Umbilical cord (tissue), 2 donors: ENCODE data around the gene DCAF10. TPM values are rescaled to one million over a fixed set of nuclear protein-coding genes. Genes with fewer than 3 reads are reported as not detected.
"Not testable (repeated sequence)": the region's sequence is repeated elsewhere in the genome, so short reads cannot be mapped to it uniquely, and the experiment has no call there.

Experiments used
- DNase-seq: peaks from one replicate; pipeline ENCODE4 v3.0.0-alpha.2; 2015; ENCODE audit warnings: low spot score
- total RNA-seq: library from RNA; depleted of rRNA; stranded (reverse); fragments of >200 nt; gene quantifications from one replicate; pipeline ENCODE4 v1.2.3, GENCODE V29; 2014; ENCODE audit warnings: low replicate concordance; ENCODE audit not compliant: insufficient read depth

The DCAF10 gene
- total RNA-seq, 1 donor from 2014 or later: 48.4 TPM

DNA sequence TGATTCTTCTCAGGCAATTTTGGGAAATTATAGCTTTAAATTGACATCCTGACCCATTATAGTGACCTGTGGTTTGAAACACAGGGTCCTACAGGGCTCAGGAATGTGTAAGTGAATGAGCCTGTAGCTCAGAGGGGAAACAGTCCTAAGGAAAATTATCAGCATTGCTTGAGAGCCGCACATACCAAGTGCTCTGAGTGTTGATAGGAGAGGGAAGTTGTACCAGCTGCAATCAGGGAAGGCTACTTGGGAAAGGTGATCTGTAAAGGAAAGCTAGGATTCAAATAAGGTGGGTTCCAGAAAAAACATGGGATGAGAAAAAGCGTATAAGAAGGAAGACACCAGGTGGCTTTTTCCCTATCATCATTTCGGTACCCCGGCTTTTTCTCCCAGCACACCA, 107.7 kb downstream of the DCAF10 start:
- no peak for DNase-seq

DNA sequence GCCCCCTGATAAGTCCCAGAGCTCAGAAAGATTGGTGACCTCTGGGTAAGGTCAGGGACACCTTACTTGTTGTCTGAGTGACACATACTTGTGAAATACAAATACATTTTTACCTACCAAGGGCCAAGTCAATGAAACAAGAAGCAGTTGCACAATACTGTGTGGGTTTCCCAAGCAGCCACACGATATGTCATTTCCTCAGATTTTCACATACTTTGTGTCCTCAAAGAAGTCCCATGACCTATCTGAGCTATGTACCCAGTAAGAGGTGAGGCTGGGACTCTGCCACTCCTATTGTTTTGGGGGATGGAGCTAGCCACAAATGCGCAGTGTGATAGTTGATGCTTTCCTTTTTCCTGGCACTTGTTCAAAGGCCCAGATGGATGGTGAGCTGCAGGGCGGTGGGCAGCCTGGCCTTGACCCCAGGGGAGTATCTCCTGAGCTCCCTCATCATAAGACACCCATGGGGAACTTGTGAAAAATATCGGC, 108.1 kb downstream of the DCAF10 start:
- no peak for DNase-seq

DNA sequence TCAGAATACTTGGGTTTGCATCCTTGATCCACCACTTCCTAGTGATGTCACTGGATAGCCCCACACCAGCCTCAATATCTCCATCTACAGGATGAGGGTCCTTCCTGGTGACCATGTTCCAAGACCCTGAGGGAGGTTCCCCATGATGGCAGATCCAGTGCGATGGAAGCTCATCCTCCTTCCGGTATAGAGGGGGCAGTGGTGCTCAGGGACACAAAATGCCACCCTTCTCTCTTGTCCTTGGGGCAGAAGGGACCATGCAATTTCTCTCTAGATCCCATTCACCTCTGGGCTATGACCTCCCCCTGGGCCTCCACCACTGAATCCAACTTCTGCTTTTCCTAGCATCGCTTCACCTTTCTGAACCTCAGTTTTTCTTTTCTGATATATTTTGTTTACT, 108.7 kb downstream of the DCAF10 start:
- no peak for DNase-seq

DNA sequence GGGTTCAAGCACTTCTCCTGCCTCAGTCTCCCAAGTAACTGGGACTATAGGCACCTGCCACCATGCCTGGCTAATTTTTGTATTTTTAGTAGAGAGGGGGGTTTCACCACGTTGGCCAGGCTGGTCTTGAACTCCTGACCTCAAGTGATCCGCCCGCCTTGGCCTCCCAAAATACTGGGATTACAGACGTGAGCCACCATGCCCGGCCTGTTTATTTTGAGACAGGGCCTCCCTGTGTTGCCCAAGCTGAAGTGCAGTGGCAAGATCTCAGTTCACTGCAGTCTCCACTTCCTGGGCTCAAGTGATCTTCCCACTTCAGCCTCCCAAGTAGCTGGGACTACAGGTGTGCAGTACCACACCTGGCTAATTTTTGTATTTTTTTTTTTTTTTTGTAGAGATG, 109.2 kb downstream of the DCAF10 start:
- not testable (repeated sequence) for DNase-seq

DNA sequence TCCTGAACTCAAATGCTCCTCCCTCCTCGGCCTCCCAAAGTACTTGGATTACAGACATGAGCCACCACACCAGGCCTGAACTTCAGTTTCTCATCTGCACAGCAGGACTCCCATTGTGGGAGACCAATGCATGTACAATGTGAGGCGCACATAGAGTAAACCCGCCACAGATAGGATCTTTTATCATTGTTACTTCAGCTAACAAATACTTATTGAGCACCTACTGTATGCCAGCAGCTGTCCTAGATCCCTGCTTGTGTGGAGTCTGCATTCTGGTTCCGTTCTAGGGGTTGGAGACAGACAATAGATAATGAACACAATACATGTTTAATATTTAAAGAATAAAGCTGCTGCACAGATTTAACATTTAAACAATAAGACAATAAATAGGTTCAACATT, 109.7 kb downstream of the DCAF10 start:
- no peak for DNase-seq

DNA sequence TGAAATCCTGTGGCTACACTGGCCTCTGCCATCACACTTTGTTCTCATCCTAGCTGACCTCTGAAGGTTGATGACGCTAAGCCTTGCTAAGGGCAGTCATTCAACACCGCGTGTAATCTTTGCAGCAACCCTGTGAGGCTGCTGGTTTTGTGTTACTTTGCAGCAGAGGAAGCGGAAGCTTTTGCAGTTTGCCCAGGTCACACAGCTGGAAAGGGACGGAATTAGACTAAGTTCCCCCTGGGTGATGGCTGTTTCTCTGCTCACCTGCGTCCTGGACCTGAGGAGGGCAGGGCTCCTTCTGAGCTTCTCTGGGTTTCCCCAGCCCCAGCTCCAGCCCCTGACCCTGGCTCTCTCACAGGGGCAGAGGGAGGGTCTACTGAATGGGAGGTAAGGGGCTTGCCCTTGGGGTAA, 110.7 kb downstream of the DCAF10 start:
- DNase-seq: no peak

DNA sequence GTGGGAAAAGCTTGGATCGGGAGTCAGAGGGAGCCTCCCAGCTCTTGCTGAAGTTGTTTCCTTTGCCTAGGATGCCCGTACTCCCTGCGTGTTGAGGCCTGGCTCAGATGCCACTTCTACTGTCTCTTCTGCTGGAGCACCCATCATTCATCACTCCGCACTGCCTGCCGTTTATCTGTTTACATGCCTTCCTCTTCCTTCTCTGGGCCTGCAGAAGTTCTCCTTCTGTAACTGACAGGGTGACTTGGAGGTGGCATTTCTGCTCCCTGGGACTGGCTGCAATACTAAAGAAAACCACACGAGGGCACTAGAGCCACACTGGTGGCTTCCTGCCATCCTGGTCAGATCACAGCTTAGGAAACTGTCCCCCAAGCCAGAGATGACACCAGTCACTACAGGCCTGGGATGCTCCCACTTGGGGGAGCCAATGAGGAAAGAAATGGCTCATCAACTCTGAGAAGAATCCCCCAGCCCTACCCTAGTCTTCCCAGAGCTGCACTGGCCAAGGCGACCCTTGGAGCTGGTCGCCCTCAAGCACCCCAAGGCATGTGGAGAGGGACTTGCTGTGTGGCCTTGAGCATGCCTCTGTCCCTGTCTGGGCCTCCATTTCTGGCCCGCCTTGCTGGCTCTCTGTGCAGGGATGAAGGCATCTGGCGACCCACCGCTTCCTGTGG, 113.0 kb downstream of the DCAF10 start:
- DNase-seq: peak; percentile 86

DNA sequence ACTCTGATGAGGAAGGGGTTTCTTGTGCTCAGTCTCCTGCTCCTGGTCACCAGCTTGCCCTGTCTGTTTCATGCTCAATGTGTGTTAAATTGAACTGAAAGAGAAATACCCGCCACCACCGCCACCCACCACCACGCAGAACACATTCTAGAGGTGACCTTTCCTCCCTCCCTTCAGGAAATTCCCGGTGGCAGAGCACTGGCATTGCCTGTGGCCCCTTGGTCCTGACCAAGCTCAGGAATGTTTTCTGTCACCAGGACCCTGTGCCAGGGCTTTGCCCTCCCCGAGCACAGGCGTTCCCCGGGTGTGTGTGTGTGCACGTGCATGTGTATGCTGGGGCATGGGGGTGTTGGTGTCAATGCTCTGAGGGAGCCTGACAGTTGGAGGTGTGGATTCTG, 113.6 kb downstream of the DCAF10 start:
- DNase-seq: no peak

DNA sequence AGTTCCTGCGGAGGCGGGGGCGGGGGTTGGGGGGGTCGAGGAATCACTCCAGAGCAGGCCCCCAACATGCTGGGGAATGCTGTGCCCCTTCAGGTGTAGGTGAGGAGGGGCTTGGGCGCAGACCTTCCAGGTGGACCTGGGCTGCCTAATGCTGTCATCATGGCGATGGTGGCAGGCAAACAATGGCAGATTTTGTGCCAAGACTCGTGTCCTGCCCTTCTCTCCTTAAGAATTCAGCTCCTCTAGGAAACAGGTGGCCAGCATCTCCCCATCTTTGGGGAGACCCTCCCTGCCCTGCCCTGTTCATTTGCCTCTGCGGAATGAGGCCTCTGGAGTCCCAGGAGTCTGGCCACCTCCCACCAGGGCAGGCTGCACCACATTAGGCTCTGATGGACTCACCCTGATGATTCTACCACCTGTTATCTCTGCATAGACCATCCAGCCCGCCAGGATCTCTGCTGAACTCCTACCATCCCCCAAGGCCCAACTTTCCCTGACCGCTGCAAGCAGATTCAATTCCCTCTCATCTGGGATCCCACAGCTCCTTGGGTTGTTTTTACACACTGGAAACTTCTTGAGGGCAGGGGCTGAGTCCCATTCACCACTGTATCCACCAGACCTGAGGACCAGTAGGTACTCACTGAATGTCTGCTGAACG, 114.2 kb downstream of the DCAF10 start:
- no peak for DNase-seq

DNA sequence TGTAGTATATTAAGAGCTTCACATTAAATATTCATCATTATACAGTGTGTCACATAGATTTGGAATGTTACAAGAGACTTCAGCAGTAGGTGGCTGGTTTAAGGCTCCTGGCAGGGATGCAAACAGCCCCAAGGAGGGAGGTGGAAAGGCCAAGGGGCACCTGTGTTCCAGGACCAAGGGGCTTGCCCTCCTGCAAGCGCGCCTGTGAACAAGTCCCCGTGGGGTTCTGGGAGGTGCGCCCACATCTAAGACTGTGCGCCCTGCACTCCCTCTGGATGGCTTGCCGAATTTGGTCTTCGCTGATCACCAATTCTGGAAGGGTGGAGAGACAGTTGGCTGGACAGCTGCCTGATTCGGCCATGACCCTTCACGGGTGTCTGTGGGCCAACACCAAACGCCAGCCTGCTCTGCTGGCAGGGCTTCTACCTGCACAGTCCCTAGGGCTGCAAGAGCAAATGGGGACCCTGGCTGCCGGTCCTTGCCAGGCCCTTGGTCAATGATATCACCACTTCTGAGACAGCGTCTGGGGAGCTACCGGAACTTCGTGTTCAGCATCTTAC, 115.4 kb downstream of the DCAF10 start:
- DNase-seq: no peak

DNA sequence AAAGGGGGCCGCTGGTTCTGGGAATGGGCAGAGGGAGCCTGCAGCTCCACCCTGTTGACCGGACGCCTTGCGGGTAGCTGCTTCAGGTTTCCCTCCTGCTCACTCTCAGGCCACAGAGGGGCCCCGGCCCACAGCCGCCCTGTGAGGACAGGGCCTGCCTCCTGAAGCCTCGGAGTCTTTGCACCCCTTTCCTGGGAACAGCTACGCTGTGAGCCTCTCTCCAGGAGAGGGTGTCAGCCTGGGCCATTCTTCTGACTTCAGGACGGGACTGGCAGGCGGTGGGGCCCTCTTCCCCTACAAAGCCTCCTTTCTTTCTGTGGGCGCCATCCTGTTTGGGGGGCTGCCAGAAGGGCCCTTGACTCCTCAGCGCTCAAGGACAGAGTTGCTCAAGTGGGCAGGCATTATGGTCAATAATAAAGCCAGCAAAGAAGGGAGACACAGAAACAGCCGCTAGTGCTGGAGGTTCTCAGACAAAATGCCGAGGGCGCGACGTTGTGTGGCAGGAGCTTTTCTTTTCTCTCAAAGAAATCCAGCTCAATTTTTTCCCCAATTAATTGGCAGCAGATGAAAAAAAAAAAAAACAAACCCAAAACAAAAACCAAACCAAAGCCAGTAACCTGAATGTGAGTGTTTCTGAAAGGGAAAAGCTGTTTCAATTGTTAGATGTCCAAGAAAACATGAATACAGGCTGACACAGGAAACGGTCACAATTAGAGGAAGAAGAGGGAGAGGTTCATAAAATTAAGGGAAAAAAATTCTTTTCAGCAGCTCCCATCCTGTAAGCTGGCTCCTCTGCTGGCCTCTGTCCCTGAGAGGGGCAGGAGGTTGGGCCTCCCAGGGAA, 116.1 kb downstream of the DCAF10 start:
- no peak for DNase-seq

Other genes with a start within 250 kb of the DCAF10 start
- 5.3 TPM for gene FBXO10, start 224.4 kb upstream of the DCAF10 start, total RNA-seq
- gene TOMM5, start 208.2 kb upstream of the DCAF10 start, total RNA-seq: 147 TPM
- 2.9 TPM for gene FRMPD1, start 149.8 kb upstream of the DCAF10 start, total RNA-seq
- gene TRMT10B, start 47.0 kb upstream of the DCAF10 start, total RNA-seq: 0.48 TPM
- 23.6 TPM for gene EXOSC3, start 15.7 kb upstream of the DCAF10 start, total RNA-seq
- gene SLC25A51, start 103.3 kb downstream of the DCAF10 start, total RNA-seq: 46.7 TPM